Right forelimb (tissue), 1 donor: ENCODE data around the gene SEMA3F.

Experiments
- DNase-seq: peaks from one replicate; pipeline ENCODE4 v3.0.0-alpha.2; 2018

SEMA3F gene

DNA sequence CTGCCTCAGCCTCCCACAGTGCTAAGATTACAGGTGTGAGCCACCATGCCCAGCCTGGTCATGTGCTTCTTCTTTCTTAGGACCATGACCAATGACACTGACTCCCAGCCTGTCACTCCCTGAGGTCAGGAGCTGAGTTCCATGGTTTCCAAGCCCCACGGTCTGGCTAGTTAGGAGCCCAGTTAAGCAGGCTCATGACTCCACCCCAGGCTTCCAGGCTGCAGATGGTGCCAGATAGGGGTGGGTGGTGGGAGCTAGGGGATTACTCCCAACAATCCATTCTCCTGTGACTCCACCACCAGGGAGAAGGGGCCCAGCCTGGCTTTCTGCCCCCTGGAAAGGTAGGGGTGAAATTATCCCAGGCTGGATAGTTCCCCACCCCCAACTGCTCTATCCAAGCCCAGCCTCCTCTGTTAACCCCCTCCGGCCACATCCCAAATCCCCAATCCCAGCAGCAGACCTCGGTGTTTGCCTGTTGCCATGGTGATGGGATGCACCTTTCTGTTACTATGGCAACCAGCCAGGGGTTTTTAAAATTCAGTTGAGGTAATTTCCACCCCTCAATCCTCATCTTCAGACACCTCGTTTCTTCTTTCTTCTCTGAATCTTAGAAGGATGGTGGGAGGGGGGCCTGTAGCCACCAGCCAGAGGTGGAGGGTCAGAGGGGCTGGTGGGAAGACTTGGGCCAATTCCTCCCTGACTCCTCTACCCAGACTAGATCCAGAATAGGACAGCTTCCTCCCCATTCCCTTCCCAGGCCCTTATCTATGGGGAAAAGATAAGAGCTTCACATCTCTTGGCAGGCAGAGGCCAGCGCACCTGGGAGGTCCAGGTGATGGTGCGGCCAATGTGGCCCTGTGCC lies 22.5 kb upstream of the SEMA3F start:
- no peak for DNase-seq

DNA sequence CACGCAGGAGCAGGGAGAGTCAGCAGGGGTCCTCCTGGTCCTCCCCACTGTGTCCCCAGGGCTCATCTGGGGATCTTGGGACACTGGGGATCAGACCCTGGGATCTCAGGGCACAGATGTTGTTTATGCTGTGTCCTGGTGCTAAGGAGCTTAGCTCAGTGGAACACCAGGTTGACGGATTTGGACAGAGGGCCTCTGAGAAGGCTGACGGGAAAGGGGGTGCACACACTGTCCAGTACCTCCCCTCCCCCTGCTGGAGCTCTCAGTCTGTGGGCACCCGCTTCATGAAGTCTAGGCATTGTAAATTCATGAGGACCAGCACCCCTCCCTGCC lies 21.9 kb upstream of the SEMA3F start:
- DNase-seq: no peak

DNA sequence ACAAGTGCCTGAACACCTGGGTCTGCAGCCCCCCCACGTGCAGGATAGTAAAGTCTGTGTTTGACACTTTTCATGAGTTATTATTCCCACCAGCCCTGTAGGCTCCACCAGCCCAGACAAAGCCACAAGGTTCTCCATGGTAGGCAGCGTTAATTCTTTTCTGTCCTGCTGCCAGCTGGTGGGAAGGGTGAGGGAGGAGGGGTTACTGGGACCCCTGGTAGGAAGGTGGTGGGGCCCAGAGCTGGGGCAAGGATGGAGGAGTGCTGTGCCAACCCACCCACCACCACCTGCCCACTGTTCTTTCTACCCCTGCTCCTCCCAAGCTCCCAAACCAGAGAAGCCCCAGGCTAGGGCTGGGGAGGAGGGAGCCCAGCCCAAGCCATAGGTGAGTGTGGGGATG lies 20.8 kb upstream of the SEMA3F start:
- DNase-seq: no peak

DNA sequence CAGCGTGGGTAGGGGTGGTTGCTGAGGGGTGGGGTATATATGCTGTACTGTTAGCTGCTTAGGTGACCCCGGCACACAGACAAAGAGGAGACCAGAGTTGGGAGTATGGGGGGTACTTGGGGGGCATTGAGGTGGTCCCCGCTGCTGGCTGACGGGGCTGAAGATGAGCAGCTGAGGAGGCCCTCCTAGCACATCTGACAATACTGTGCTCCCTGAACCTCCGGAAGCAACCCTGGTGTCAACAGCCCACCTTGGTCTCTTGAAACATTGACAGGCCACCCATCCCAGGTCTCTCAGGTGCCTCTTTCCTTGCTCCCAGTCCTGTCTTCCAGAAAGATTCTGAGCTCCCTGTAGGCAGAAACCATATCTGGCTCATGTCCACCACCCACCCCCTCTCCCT lies 19.2 kb upstream of the SEMA3F start:
- DNase-seq: no peak

GRCh38 chr3:50136714-50137405 lies 18.3 kb upstream of the SEMA3F start:
- DNase-seq: no peak

GRCh38 chr3:50137531-50137930 lies 17.6 kb upstream of the SEMA3F start:
- DNase-seq: no peak

DNA sequence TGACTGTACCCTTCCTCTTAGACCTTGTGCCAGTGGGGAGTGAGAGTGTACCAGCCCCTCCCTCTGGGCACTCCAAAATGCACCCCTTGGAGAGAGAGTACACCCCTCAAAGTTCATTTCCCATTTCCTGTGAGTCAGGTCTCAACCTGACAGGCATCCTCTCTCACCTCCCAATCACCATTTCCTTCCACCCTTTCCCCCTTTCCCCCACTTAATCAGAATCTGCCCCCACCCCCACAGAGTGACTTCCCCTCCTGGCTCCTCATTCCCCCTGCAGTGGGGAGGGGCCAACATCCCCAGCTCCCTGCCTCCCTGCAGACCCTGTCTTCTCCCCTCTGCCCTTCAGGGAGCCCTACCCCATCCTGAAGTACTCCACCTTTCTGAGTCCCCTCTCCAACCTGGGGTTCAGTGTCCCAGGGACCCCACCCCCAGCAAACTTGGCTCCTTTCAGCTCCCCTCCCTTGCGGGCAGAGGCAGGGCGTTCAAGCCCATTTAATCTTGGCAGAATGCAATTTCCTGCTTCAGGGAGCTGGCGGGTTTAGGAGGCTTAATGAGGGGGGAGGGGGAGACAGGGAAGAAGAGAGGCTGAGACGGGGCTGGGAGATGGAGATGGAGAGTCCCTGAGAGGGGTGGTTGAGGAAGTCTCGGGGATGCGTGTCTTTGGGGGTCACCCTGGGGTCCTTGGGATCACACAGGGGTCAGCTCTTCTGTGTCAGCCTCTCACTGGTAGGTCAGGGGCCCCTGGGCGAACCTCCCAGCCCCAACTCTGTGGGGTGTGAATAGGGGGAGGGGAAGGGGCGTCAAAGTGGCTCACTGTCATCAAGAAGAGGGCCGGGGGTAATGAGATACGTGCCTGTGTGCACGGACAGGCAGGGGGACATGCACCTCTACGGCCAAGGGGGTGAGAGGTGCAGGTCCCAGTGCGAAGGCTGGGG lies 16.6 kb upstream of the SEMA3F start:
- DNase-seq: no peak

GRCh38 chr3:50139308-50139707 lies 15.8 kb upstream of the SEMA3F start:
- no peak for DNase-seq

DNA sequence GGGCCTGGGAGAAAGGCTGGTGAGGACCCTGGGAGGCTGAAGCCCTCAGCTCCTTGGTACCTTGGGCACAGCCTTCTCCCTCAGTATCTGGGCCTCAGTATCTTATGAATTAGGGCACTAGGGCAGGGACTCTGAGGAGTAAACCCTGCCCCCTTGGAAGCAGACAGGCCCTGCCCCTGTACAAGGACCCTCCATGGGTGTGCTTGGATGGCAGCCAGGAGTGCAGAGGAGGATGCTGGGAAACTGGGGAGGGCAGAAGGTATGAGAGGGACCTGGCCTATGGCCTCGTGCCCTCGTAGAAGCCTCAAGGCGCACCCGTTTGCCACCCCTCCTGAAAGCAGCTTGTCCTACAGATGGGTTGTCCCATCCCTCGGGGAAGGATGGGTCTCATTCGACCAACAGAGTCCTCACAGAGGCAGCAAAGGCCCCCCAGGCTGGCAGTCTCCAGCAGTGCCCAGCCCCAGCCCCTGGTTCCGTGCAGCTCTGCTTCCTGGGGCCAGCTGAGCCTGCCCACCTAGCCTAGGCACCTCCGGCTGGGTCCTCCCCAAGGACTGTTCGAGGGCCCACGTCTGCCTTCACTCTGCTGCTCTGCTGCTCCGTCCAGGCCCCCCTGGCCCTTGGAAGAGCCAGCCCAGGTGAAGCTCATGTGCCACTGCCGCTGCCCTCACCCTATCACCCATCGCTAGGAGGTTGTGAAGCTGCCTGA lies 15.3 kb upstream of the SEMA3F start:
- DNase-seq: no peak

DNA sequence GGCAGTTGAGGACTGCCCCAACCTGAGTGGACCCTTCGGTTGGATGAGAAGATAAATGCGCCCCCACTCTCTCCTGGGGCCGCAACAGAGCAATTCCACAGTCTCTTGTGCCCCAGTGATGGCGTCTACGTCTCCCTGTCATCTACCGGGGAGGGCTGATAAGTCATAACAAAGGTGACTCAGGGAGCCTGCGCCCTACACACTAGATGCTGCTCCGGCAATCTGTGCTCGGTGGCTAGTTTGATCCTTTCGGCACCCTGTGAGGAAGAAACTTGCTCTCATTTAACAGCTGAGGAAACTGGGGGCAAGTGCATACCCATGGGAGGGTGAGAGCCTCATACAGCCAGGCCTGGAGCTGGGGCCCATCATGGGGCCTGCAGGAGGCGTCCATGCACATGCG lies 14.1 kb upstream of the SEMA3F start:
- no peak for DNase-seq

- DNase-seq: no peak
Measured at GRCh38 chr3:50146316-50146901, 8.7 kb upstream of the SEMA3F start.

DNA sequence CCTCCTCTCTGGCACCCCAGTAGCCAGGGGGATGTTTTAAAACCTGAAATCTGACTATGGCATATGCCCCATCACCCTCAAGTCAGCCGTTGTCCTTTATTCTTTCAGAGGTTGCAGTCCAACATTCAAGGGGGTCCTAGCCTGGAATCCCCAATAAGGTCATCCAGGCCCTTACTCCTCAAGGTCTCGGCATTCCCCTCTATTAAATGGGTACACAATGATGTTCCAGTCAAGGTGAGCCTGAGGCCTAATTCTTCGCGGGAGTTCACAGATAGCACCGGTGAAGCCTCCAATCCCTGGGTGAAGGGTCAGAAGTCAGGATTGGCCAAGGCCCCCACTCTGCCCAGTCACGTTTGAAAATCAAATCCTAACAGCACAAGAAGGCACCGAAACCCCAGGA lies 8.1 kb upstream of the SEMA3F start:
- no peak for DNase-seq

GRCh38 chr3:50147447-50147846 lies 7.7 kb upstream of the SEMA3F start:
- no peak for DNase-seq

DNA sequence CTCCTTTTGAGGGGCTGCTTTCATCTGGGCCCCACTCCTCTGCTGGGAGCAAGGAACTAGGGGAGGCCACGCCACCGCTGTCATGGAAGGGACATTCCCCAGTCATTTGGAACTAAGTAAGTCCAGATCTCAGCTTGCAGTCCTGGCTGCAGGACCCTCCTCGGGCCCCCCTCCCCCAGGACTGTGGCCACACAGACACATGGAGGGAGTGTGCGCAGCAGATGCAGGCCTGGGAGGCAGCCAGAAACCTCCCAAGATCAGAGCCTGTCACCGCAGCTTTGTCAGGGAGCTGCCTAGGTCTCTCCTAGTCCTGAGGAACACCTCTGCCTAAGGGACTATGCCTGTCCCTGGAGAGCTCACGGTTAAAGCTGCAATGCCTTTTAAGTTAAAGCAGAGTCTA lies 7.3 kb upstream of the SEMA3F start:
- DNase-seq: no peak

DNA sequence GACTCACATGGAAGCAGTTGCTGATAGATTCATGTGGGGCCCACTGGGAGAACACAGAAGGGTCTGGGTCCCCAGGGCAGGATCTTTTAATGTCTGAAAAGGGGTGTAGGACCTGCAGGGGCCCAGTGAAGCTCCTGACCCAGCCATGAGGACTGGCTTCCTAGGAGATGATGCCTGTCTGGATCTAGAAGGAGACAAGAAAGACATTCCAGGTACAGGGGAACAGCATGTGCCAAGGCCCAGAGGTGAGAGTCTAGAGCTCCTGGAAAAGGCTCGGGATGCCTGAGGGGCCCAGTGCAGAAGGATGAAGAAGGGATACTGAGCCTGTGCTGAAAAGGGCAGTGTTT lies 4.7 kb upstream of the SEMA3F start:
- DNase-seq: no peak

DNA sequence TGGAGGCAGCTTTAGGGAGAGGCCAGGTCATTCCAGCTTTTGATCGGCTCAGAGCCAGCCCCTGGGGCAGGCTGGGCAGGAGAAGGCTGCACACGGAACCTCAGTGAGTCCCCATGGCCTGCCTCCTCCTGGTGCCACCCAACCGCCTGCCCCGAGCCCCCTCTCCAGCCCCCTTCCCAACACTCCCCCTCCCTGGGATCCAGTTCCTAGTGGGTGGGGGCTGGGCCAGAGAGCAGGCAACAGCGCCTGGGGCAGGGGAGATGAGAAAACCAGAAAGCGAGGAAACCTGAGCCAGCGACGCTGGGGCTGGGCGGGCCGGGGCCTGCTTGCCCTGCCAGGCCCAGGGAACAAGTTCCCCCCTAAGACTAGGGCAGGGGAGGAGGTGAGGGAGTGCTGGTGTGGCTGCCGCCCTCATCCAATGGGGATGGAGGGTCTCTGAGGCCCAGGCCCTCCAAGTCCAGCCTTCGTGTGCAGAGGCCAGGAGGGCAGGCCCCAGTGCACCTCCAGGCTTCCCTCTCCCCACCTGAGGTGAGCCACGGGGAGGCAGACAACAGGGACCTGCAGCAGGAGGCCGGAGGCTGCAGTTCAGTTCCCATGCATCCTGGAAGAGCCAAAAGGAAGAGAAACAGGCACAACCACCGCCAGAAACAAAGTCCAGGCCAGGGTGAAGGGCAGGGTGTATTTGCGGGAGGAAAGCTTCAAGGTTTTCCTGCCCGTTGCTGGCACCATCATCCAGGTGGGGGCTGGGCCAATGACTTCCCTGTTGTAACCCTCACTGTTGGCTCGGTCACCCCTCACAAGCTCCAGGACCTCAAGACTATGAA lies 4.0 kb upstream of the SEMA3F start:
- DNase-seq: peak; percentile 69

DNA sequence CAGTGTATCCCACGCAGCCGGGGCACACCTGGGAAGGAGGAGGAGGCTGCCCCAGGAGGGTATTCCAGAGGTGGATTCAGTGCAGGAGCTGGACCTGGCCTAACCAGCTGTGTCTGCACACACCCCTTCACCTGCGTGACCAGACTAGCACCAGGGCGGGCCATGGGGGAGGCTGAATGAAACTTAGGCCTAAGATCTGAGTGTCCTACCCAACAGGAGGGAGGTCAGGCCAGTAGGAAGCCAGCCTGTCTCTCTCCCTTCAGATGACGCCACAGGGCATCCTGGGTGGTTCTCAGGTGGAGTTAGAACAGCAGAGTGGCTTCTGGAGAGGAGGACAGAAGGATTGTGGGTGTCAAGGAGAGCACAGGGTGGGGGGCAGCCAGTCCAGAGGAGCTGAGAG lies 3.4 kb upstream of the SEMA3F start:
- no peak for DNase-seq

- no peak for DNase-seq
Measured at GRCh38 chr3:50153782-50154475, 1.2 kb upstream of the SEMA3F start.

GRCh38 chr3:50154476-50154839 lies 666 bp upstream of the SEMA3F start:
- no peak for DNase-seq

- no peak for DNase-seq
Measured at GRCh38 chr3:50155491-50155878, 361 bp downstream of the SEMA3F start.

DNA sequence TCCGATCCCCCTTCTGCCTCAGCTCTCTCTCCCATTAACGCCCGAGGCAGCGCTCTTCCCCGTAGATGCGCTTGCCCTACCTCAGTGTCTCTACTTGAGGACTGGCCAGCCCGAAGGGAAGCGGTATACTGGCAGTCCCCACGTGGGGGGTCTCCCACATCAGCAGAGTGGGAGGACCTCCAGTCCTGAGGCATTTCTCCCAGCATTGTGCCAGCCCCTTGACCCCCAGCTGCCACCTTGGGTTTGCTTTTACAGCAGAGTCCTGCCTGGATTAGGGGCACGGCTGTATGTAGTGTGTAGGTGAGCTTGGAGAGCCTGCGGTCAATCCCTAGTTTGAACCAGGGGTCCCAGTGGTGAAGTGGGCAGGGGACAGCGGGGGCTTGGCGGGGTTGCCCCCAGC lies 767 bp downstream of the SEMA3F start:
- no peak for DNase-seq
